HG03565 (cell line): ENCODE data around the gene CHODL.

Source experiments
- ATAC-seq: cut with Tn5 transposase; IDR thresholded peaks from one replicate; pipeline ENCODE4 v1.9.1; 2021; ENCODE audit warnings: mild to moderate bottlenecking, moderate library complexity; ENCODE audit not compliant: unreplicated experiment

CHODL gene

GRCh38 chr21:18285379-18285778 is 40.7 kb downstream of the CHODL start:
- ATAC-seq = no peak

GRCh38 chr21:18289876-18290275 is 45.2 kb downstream of the CHODL start:
- ATAC-seq = no peak

DNA sequence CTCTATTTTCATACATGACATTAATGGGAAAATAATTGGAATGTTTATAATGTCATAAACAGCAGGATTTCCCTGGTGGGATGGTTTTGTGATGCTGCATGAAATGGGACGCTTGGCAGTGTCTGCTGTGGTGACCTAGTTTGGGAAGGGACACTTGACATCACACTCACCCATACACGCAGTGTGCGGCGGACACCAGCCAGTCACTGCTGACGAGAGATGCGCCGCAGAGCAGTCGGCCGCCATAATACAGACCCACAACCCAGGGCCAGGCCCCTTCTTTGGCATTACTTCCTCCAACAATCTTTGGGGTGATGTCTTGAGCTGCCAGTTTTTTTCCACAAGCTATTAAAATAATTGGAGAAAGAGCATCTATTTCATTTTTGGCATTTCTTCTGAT is 49.5 kb downstream of the CHODL start:
- no peak for ATAC-seq

- no peak for ATAC-seq
Observed at GRCh38 chr21:18298228-18298627, 53.6 kb downstream of the CHODL start.
